Endometrial microvascular endothelial cells (primary cell): Measurements from ENCODE around the gene KRTAP4-12. TPM values are rescaled to one million over a fixed set of nuclear protein-coding genes. Genes with fewer than 3 reads are reported as not detected.
"Not testable (repeated sequence)": the region's sequence is repeated elsewhere in the genome, so short reads cannot be mapped to it uniquely, and the experiment has no call there.

ENCODE experiments used
- in situ Hi-C: cut with HindIII; loops from 2 replicates; pipeline ENCODE4 v1.10.0; 2017; ENCODE audit warnings: low sequenced_read_pairs, low pct_unique_long_range_greater_than_20kb; ENCODE audit errors: inconsistent ontology term
- total RNA-seq: library from RNA; depleted of rRNA; stranded (reverse); fragments of >200 nt; gene quantifications from one replicate; pipeline ENCODE4 v1.2.3, GENCODE V29; 2015; ENCODE audit errors: inconsistent ontology term

Gene KRTAP4-12
- not detected for total RNA-seq

- in situ Hi-C loops = not testable (repeated sequence)
Observed at GRCh38 chr17:41123991-41124371, at the start of gene KRTAP4-12. Gene KRTAP4-12, minus strand, starts transcription at chr17:41124182. Its CDS starts 60 bp downstream, at chr17:41124122.

- in situ Hi-C loops = no loop called here
Observed at GRCh38 chr17:41171886-41172285, 47.9 kb upstream of the KRTAP4-12 start.

- in situ Hi-C loops = no loop called here
Observed at GRCh38 chr17:41168121-41168520, 44.1 kb upstream of the KRTAP4-12 start, which contains the start of gene KRTAP4-3. Gene KRTAP4-3, minus strand, starts transcription at chr17:41168221. Its CDS starts 49 bp downstream, at chr17:41168172.

GRCh38 chr17:41167561-41167960 is 43.6 kb upstream of the KRTAP4-12 start:
- in situ Hi-C loops = no loop called here

GRCh38 chr17:41163828-41164227 is 39.8 kb upstream of the KRTAP4-12 start:
- in situ Hi-C loops = no loop called here

GRCh38 chr17:41160648-41161047 is 36.7 kb upstream of the KRTAP4-12 start, which contains the start of gene KRTAP4-4:
Gene KRTAP4-4, minus strand, starts transcription at chr17:41160748. Its CDS starts 57 bp downstream, at chr17:41160691.
- in situ Hi-C loops = no loop called here

GRCh38 chr17:41160190-41160589 is 36.2 kb upstream of the KRTAP4-12 start:
- in situ Hi-C loops = not testable (repeated sequence)

GRCh38 chr17:41153856-41154255 is 29.9 kb upstream of the KRTAP4-12 start:
- in situ Hi-C loops = no loop called here

GRCh38 chr17:41151525-41151924 is 27.5 kb upstream of the KRTAP4-12 start:
- in situ Hi-C loops = no loop called here

GRCh38 chr17:41150026-41150425 is 26.0 kb upstream of the KRTAP4-12 start:
- in situ Hi-C loops = no loop called here

- in situ Hi-C loops = no loop called here
Observed at GRCh38 chr17:41149652-41149985, 25.6 kb upstream of the KRTAP4-12 start, which contains the start of gene KRTAP4-5. Gene KRTAP4-5, minus strand, starts transcription at chr17:41149825. Its CDS starts 58 bp downstream, at chr17:41149767.

- in situ Hi-C loops = not testable (repeated sequence)
Observed at GRCh38 chr17:41148971-41149651, 25.1 kb upstream of the KRTAP4-12 start.

- in situ Hi-C loops = no loop called here
Observed at GRCh38 chr17:41147531-41148204, 23.7 kb upstream of the KRTAP4-12 start.

GRCh38 chr17:41145261-41145660 is 21.3 kb upstream of the KRTAP4-12 start:
- in situ Hi-C loops = no loop called here

GRCh38 chr17:41144846-41145245 is 20.9 kb upstream of the KRTAP4-12 start:
- in situ Hi-C loops = no loop called here

- in situ Hi-C loops = no loop called here
Observed at GRCh38 chr17:41141361-41141760, 17.4 kb upstream of the KRTAP4-12 start.

GRCh38 chr17:41140360-41141131 is 16.6 kb upstream of the KRTAP4-12 start, which contains the start of gene KRTAP4-6:
Gene KRTAP4-6, minus strand, starts transcription at chr17:41140544. Its CDS starts 57 bp downstream, at chr17:41140487.
- in situ Hi-C loops = no loop called here

- in situ Hi-C loops = not testable (repeated sequence)
Observed at GRCh38 chr17:41139865-41140264, 15.9 kb upstream of the KRTAP4-12 start.
